Activated CD8-positive, alpha-beta memory T cell treated with anti-CD3 and anti-CD28 coated beads for 48 hours (primary cell): ENCODE data around the gene ACR.

Experiments used
- DNase-seq, 3 experiments: peaks; one replicate each; pipeline ENCODE4 v3.0.0-alpha.2; 2020; ENCODE audit warnings: low read depth in 2 of 3, low spot score in 2 of 3

The ACR gene

GRCh38 chr22:50716290-50717024, 21.5 kb upstream of the ACR start:
- DNase-seq = no peak

GRCh38 chr22:50717709-50718351, 20.2 kb upstream of the ACR start:
- no peak for DNase-seq

- DNase-seq = no peak
Measured at GRCh38 chr22:50718352-50718709, 19.7 kb upstream of the ACR start.

GRCh38 chr22:50719814-50720300, 18.1 kb upstream of the ACR start:
- no peak for DNase-seq

GRCh38 chr22:50720301-50721256, 17.4 kb upstream of the ACR start:
- no peak for DNase-seq

- no peak for DNase-seq
Measured at GRCh38 chr22:50721257-50721844, 16.7 kb upstream of the ACR start.

- DNase-seq = no peak
Measured at GRCh38 chr22:50722048-50722701, 15.8 kb upstream of the ACR start.

GRCh38 chr22:50722716-50723428, 15.1 kb upstream of the ACR start:
- DNase-seq = no peak

- DNase-seq = no peak
Measured at GRCh38 chr22:50723991-50724390, 14.0 kb upstream of the ACR start.

GRCh38 chr22:50724616-50725015, 13.4 kb upstream of the ACR start:
- DNase-seq = no peak

GRCh38 chr22:50725597-50725996, 12.4 kb upstream of the ACR start:
- DNase-seq = no peak

- DNase-seq = no peak
Measured at GRCh38 chr22:50726643-50727340, 11.2 kb upstream of the ACR start.

GRCh38 chr22:50727678-50728522, 10.1 kb upstream of the ACR start:
- no peak for DNase-seq

- DNase-seq = no peak
Measured at GRCh38 chr22:50728523-50728931, 9.5 kb upstream of the ACR start.

- DNase-seq = no peak
Measured at GRCh38 chr22:50729391-50730012, 8.5 kb upstream of the ACR start.

GRCh38 chr22:50730013-50730891, 7.8 kb upstream of the ACR start:
- DNase-seq = no peak
